ENCODE data around the gene PTPDC1.

- TF ChIP-seq POLR2A (IDR thresholded peaks at IDR 0.05; ENCODE audit: low read length) (no peak), GATA1 (IDR thresholded peaks at IDR 0.05; ENCODE audit: low read depth, low read length) (no peak)
Measured at GRCh38 chr9:94144394-94144793, 60.1 kb downstream of the PTPDC1 start.
